Measurements from ENCODE around the gene DNER. TPM values are rescaled to one million over a fixed set of nuclear protein-coding genes. Genes with fewer than 3 reads are reported as not detected.

The DNER gene
- total RNA-seq, 1 experiment from 2014 or later, result 2.9 TPM

- ChIA-PET POLR2A (no interaction called here), RAD21 (ENCODE audit: low non-redundant PET in 1 of 2, low total read pairs in 2 of 2, uncharacterized antibody in 2 of 2, unreplicated experiment in 2 of 2) (interaction anchor here in 1 of 2 experiments (0.7 kb wide), 1 partner anchor 321 kb away, joined by 3 read pairs; no protein-coding TSS in a partner anchor), CTCF (no interaction called here)
- no TSS peak for BruUV-seq (replicated peaks)
- Histone ChIP-seq H3K27ac (ENCODE audit: low read depth, low read length) (no peak overlapping the region), H3K9ac (ENCODE audit: low read length) (no peak overlapping the region), H3K4me1 (ENCODE audit: control insufficient read depth in 1 of 2, insufficient read depth in 2 of 2, low read length in 2 of 2) (no peaks in the 10 kb centered on the region), H3K27me3 (ENCODE audit: insufficient read depth, low read length) (no peaks in the 10 kb centered on the region), H3K9me3 (ENCODE audit: control insufficient read depth in 1 of 2, insufficient read depth in 1 of 2, low read depth in 1 of 2, low read length in 2 of 2) (no peaks in the 10 kb centered on the region), H3K4me2 (ENCODE audit: low read length) (no peak overlapping the region), H3K9me2 (ENCODE audit: insufficient read depth) (no peaks in the 10 kb centered on the region), H2AFZ (ENCODE audit: low read depth, low read length, poor library complexity, severe bottlenecking) (no peak overlapping the region), H3K36me3 (ENCODE audit: control insufficient read depth in 1 of 2, insufficient read depth in 2 of 2, low read length in 2 of 2) (no peaks in the 10 kb centered on the region), H4K20me1 (ENCODE audit: insufficient read depth) (no peaks in the 10 kb centered on the region), H3K79me2 (ENCODE audit: insufficient read depth, low read length) (no peaks in the 10 kb centered on the region), H3K4me3 (replicated peaks in 1 of 2; ENCODE audit: low read depth in 1 of 2, low read length in 2 of 2) (no peak overlapping the region)
- no peak for DNase-seq (ENCODE audit: low read depth, low spot score)
- TF ChIP-seq FOSL1 (IDR thresholded peaks at IDR 0.05; ENCODE audit: low read depth) (no peak), MAX (IDR thresholded peaks at IDR 0.05) (no peak), POLR2A (IDR thresholded peaks at IDR 0.05; ENCODE audit: borderline replicate concordance, extremely low read depth, insufficient read depth, insufficient read length) (no peak), ELF1 (IDR thresholded peaks at IDR 0.05; ENCODE audit: borderline replicate concordance, low read depth) (no peak), EGR1 (IDR thresholded peaks at IDR 0.05; ENCODE audit: low read depth) (no peak), ATF3 (IDR thresholded peaks at IDR 0.05) (no peak), POLR2AphosphoS5 (IDR thresholded peaks at IDR 0.05; ENCODE audit: low read depth, low read length) (no peak), JUND (IDR thresholded peaks at IDR 0.05) (no peak), ZNF274 (IDR thresholded peaks at IDR 0.05; ENCODE audit: low read depth, low read length) (no peak), SRF (IDR thresholded peaks at IDR 0.05; ENCODE audit: low read depth) (no peak), RAD21 (IDR thresholded peaks at IDR 0.05; ENCODE audit: low read depth) (no peak), YY1 (IDR thresholded peaks at IDR 0.05; ENCODE audit: extremely low read depth, insufficient replicate concordance, low read depth, low read length) (no peak), TCF7L2 (IDR thresholded peaks at IDR 0.05; ENCODE audit: borderline replicate concordance, extremely low read depth, insufficient read depth, insufficient read length) (no peak), ZBTB33 (IDR thresholded peaks at IDR 0.05; ENCODE audit: extremely low read depth, insufficient replicate concordance, low read length) (no peak), EZH2 (IDR thresholded peaks at IDR 0.05) (no peak)
- intact Hi-C loops (cut with micrococcal nuclease), result no loop called here
- ATAC-seq, result no peak
Observed at GRCh38 chr2:229387866-229388265, 326.5 kb downstream of the DNER start.

Measured in HCT116 (cell line).